GM19452 (cell line): ENCODE data around the gene SLC35A3.

Experiments used
- ATAC-seq: cut with Tn5 transposase; IDR thresholded peaks from one replicate; pipeline ENCODE4 v1.9.1; 2021; ENCODE audit not compliant: unreplicated experiment

SLC35A3 gene

GRCh38 chr1:100074604-100075395 is 105.0 kb downstream of the SLC35A3 start:
- no peak for ATAC-seq

- peak; percentile 58 for ATAC-seq
Measured at GRCh38 chr1:100075773-100076172, 106.0 kb downstream of the SLC35A3 start.

- ATAC-seq, result peak; percentile 14
Measured at GRCh38 chr1:100076319-100076718, 106.5 kb downstream of the SLC35A3 start.

GRCh38 chr1:100076744-100077143 is 106.9 kb downstream of the SLC35A3 start:
- peak; percentile 65 for ATAC-seq

GRCh38 chr1:100077531-100077930 is 107.7 kb downstream of the SLC35A3 start:
- ATAC-seq, result peak; percentile 50

GRCh38 chr1:100080331-100080730 is 110.5 kb downstream of the SLC35A3 start:
- no peak for ATAC-seq
